HepG2 (cell line): Measurements from ENCODE around the gene BMERB1. TPM values are rescaled to one million over a fixed set of nuclear protein-coding genes. Genes with fewer than 3 reads are reported as not detected.
A peak's percentile ranks its signal among the peaks of the same experiment; 100 is the strongest.

Experiments used
- ATAD3A ChIP-seq: sonication (generic); formaldehyde crosslinking; IDR thresholded peaks from 2 replicates; pipeline ENCODE4 v1.4.0; 2020; ENCODE audit warnings: missing genetic modification reagents
- HMGA1 ChIP-seq: sonication (generic); formaldehyde crosslinking; conservative IDR thresholded peaks from 2 replicates; pipeline ENCODE4 v1.4.0; 2020; ENCODE audit warnings: missing genetic modification reagents
- IKZF1 ChIP-seq: fragments of 450-650 bp; IDR thresholded peaks from 2 replicates; pipeline ENCODE4 v1.7.1; 2016
- NFRKB ChIP-seq: fragments of 450-650 bp; IDR thresholded peaks from 2 replicates; pipeline ENCODE4 v1.6.1; 2017
- RFX1 ChIP-seq: fragments of 450-650 bp; IDR thresholded peaks from 2 replicates; pipeline ENCODE4 v1.6.1; 2017
- ZC3H4 ChIP-seq: sonication (generic); formaldehyde crosslinking; IDR thresholded peaks from 2 replicates; pipeline ENCODE4 v1.4.0; 2020; ENCODE audit warnings: missing genetic modification reagents, borderline replicate concordance
- ZNF24 ChIP-seq: fragments of 450-650 bp; IDR thresholded peaks from 2 replicates; pipeline ENCODE4 v1.6.1; 2017; ENCODE audit warnings: antibody characterized with exemption, mild to moderate bottlenecking
- ZNF44 ChIP-seq: sonication (generic); formaldehyde crosslinking; IDR thresholded peaks from 2 replicates; pipeline ENCODE4 v1.5.1; 2020; ENCODE audit warnings: mild to moderate bottlenecking, missing genetic modification reagents
- ZNF446 ChIP-seq: sonication (generic); formaldehyde crosslinking; IDR thresholded peaks from 2 replicates; pipeline ENCODE4 v1.5.0; 2020; ENCODE audit warnings: mild to moderate bottlenecking, missing genetic modification reagents
- polyA plus RNA-seq, 8 experiments: library from polyadenylated mRNA; depleted of rRNA in 3 of 8; stranded (reverse) in 7 of 8; unstranded in 1 of 8; fragments of >200 nt; fragmentation: Illumina TruSeq in 4 of 8; extraction: Trizol in 4 of 8; gene quantifications; 2 replicates each; pipeline versions ENCODE4 v1.2.1 to v1.2.3, GENCODE V29; 2011 to 2016; ENCODE audit warnings: low read depth in 4 of 8, missing spikeins in 1 of 8, mixed read lengths in 1 of 8; ENCODE audit not compliant: insufficient read depth in 1 of 8
- total RNA-seq, 5 experiments: library from RNA; depleted of rRNA; stranded (reverse); fragments of >200 nt; fragmentation: Illumina TruSeq; extraction: Trizol; gene quantifications; 2 replicates each; pipeline ENCODE4 v1.2.3, GENCODE V29; 2016; ENCODE audit warnings: low read depth in 1 of 5
- TF ChIP-seq, protein P1 (sequence below): sonication (generic); formaldehyde crosslinking; IDR thresholded peaks from 2 replicates; pipeline ENCODE4 v1.4.0; 2020; ENCODE audit warnings: mild to moderate bottlenecking, missing genetic modification reagents
- TF ChIP-seq, protein P2 (sequence below): IDR thresholded peaks from 2 replicates; pipeline ENCODE4 v1.6.1; 2016; ENCODE audit warnings: control low read depth
- TF ChIP-seq, protein P3 (sequence below): sonication (generic); formaldehyde crosslinking; IDR thresholded peaks from 2 replicates; pipeline ENCODE4 v1.5.0; 2020; ENCODE audit warnings: mild to moderate bottlenecking, missing genetic modification reagents, borderline replicate concordance
- TF ChIP-seq, protein P4 (sequence below): sonication (generic); formaldehyde crosslinking; IDR thresholded peaks from 2 replicates; pipeline ENCODE4 v1.9.0; 2021; ENCODE audit warnings: missing genetic modification reagents, borderline replicate concordance
- TF ChIP-seq, protein P5 (sequence below), 2 experiments: sonication (generic) in 1 of 2; formaldehyde crosslinking in 1 of 2; IDR thresholded peaks; 2 replicates each; pipeline versions ENCODE4 v1.4.0 to v1.6.1; 2016 to 2020; ENCODE audit warnings: borderline replicate concordance in 1 of 2, low read depth in 1 of 2, mild to moderate bottlenecking in 1 of 2, missing genetic modification reagents in 1 of 2

BMERB1 gene
- total and polyA plus RNA-seq, 2 of the 13 experiments (the other 11 are each of a cell fraction or from before 2014, with no cell fraction given): 1.4 TPM

DNA sequence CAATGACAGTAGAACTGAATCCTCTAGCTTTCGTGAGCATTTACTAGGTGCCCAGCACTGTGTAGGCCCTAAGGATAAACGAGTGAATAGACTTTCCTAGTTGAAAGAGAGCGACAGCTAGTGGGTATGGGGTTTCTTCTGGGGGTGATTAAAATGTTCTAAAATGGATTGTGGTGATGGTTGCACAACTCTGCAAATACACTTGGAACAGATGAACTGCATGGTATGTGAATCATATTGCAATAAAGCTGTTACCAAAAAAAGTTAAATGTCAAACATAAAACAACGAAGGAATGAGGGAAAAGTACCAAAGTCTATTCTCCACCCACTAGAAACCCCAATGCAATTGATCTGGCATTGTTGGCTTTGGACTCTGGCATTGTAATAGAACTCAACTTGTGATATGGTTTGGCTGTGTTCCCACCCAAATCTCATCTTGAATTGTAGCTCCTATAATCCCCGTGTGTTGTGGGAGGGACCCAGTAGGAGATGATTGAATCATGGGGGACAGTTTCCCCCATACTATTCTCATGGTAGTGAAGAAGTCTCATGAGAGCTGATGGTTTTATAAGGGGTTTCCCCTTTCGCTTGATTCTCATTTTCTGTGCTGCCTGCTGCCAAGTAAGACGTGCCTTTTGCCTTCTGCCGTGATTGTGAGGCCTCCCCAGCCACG lies 138.1 kb downstream of the BMERB1 start (continued):
- TF ChIP-seq, protein P1, sequence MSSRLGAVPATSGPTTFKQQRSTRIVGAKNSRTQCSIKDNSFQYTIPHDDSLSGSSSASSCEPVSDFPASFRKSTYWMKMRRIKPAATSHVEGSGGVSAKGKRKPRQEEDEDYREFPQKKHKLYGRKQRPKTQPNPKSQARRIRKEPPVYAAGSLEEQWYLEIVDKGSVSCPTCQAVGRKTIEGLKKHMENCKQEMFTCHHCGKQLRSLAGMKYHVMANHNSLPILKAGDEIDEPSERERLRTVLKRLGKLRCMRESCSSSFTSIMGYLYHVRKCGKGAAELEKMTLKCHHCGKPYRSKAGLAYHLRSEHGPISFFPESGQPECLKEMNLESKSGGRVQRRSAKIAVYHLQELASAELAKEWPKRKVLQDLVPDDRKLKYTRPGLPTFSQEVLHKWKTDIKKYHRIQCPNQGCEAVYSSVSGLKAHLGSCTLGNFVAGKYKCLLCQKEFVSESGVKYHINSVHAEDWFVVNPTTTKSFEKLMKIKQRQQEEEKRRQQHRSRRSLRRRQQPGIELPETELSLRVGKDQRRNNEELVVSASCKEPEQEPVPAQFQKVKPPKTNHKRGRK (CRISPR knock-in tag): no peak
- TF ChIP-seq ZC3H4: no peak
- TF ChIP-seq, protein P2, sequence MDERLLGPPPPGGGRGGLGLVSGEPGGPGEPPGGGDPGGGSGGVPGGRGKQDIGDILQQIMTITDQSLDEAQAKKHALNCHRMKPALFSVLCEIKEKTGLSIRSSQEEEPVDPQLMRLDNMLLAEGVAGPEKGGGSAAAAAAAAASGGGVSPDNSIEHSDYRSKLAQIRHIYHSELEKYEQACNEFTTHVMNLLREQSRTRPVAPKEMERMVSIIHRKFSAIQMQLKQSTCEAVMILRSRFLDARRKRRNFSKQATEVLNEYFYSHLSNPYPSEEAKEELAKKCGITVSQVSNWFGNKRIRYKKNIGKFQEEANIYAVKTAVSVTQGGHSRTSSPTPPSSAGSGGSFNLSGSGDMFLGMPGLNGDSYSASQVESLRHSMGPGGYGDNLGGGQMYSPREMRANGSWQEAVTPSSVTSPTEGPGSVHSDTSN: no peak
- TF ChIP-seq RFX1: no peak
- TF ChIP-seq ZNF446: no peak
- no peak for TF ChIP-seq ZNF44 (CRISPR knock-in tag)
- TF ChIP-seq NFRKB: no peak
- TF ChIP-seq ATAD3A: no peak
- TF ChIP-seq, protein P3, sequence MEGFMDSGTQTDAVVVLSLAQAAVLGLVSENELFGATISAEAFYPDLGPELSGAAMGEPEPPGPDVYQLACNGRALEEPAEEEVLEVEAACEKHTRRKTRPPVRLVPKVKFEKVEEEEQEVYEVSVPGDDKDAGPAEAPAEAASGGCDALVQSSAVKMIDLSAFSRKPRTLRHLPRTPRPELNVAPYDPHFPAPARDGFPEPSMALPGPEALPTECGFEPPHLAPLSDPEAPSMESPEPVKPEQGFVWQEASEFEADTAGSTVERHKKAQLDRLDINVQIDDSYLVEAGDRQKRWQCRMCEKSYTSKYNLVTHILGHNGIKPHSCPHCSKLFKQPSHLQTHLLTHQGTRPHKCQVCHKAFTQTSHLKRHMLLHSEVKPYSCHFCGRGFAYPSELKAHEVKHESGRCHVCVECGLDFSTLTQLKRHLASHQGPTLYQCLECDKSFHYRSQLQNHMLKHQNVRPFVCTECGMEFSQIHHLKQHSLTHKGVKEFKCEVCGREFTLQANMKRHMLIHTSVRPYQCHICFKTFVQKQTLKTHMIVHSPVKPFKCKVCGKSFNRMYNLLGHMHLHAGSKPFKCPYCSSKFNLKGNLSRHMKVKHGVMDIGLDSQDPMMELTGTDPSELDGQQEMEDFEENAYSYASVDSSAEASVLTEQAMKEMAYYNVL (CRISPR knock-in tag): no peak
- TF ChIP-seq ZNF24: 0 out of 2 replicates have a peak, but pooled peaks have one; percentile 29
- TF ChIP-seq, protein P4, sequence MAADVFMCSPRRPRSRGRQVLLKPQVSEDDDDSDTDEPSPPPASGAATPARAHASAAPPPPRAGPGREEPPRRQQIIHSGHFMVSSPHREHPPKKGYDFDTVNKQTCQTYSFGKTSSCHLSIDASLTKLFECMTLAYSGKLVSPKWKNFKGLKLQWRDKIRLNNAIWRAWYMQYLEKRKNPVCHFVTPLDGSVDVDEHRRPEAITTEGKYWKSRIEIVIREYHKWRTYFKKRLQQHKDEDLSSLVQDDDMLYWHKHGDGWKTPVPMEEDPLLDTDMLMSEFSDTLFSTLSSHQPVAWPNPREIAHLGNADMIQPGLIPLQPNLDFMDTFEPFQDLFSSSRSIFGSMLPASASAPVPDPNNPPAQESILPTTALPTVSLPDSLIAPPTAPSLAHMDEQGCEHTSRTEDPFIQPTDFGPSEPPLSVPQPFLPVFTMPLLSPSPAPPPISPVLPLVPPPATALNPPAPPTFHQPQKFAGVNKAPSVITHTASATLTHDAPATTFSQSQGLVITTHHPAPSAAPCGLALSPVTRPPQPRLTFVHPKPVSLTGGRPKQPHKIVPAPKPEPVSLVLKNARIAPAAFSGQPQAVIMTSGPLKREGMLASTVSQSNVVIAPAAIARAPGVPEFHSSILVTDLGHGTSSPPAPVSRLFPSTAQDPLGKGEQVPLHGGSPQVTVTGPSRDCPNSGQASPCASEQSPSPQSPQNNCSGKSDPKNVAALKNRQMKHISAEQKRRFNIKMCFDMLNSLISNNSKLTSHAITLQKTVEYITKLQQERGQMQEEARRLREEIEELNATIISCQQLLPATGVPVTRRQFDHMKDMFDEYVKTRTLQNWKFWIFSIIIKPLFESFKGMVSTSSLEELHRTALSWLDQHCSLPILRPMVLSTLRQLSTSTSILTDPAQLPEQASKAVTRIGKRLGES (CRISPR knock-in tag): no peak
- no peak for TF ChIP-seq IKZF1
- no peak for TF ChIP-seq HMGA1 (CRISPR knock-in tag)
- TF ChIP-seq, protein P5, sequence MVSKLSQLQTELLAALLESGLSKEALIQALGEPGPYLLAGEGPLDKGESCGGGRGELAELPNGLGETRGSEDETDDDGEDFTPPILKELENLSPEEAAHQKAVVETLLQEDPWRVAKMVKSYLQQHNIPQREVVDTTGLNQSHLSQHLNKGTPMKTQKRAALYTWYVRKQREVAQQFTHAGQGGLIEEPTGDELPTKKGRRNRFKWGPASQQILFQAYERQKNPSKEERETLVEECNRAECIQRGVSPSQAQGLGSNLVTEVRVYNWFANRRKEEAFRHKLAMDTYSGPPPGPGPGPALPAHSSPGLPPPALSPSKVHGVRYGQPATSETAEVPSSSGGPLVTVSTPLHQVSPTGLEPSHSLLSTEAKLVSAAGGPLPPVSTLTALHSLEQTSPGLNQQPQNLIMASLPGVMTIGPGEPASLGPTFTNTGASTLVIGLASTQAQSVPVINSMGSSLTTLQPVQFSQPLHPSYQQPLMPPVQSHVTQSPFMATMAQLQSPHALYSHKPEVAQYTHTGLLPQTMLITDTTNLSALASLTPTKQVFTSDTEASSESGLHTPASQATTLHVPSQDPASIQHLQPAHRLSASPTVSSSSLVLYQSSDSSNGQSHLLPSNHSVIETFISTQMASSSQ (IDR thresholded peaks at IDR 0.05; ENCODE audit: low read depth): no peak
- TF ChIP-seq, protein P5 (CRISPR knock-in tag; IDR thresholded peaks at IDR 0.05; ENCODE audit: borderline replicate concordance): no peak
